Upper lobe of left lung (tissue), 4 donors: ENCODE measurements around the gene FTHL17.

Experiments used
- POLR2A ChIP-seq, 4 donors: fragments of 450-650 bp; IDR thresholded peaks; one replicate each; pipeline ENCODE4 v1.5.1; 2016 to 2017; ENCODE audit warnings: antibody characterized with exemption in 4 of 4, mild to moderate bottlenecking in 2 of 4
- POLR2AphosphoS5 ChIP-seq, 2 donors: sonication (generic); formaldehyde crosslinking; IDR thresholded peaks; one replicate each; pipeline ENCODE4 v1.5.1; 2017; ENCODE audit warnings: antibody characterized with exemption in 2 of 2
- TF ChIP-seq, protein P1 (sequence below), 6 experiments: fragments of 450-650 bp in 4 of 6; fragments of 200-600 bp in 2 of 6; sonication (generic) in 2 of 6; IDR thresholded peaks; one replicate each; pipeline ENCODE4 v1.5.1; 2016 to 2019; ENCODE audit warnings: antibody characterized with exemption in 6 of 6

DNA sequence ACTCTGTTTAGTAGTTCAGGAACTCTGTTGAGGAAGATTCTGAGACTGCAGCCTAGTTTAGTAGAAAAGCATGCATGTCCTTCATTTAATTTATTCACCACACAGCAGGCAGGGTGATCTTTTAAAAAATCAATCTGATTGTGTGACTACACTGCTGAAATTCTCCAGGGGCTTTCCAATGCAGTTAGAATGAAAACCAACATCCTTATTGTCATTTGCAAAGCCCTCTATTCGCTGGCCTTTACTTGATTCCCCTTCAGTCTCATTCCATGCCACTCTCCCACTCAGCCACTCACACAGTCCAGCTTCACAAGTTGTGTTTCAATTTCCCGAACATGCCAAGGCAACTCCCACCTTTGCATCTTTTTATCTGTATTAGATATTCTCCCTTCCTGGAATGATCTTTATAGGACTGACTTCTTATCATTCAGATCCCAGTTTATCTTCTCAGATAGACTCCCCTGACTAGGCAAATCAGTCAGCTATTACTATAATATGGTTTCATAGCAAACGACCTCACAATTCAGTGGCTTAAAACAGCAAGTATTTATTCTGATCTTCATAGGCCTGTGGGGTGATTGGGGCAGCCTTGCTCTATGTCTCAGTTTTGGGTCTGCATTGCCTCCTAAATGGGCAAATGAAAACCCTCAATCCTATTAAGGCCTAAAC, 21.3 kb upstream of the FTHL17 start:
- TF ChIP-seq, protein P1, sequence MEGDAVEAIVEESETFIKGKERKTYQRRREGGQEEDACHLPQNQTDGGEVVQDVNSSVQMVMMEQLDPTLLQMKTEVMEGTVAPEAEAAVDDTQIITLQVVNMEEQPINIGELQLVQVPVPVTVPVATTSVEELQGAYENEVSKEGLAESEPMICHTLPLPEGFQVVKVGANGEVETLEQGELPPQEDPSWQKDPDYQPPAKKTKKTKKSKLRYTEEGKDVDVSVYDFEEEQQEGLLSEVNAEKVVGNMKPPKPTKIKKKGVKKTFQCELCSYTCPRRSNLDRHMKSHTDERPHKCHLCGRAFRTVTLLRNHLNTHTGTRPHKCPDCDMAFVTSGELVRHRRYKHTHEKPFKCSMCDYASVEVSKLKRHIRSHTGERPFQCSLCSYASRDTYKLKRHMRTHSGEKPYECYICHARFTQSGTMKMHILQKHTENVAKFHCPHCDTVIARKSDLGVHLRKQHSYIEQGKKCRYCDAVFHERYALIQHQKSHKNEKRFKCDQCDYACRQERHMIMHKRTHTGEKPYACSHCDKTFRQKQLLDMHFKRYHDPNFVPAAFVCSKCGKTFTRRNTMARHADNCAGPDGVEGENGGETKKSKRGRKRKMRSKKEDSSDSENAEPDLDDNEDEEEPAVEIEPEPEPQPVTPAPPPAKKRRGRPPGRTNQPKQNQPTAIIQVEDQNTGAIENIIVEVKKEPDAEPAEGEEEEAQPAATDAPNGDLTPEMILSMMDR (IDR thresholded peaks at IDR 0.05), result no peak
- TF ChIP-seq POLR2A (IDR thresholded peaks at IDR 0.05) (no peak), POLR2AphosphoS5 (IDR thresholded peaks at IDR 0.05) (no peak)
